ENCODE measurements around the gene AUTS2.
A peak's percentile ranks its signal among the peaks of the same experiment; 100 is the strongest.

Gene AUTS2

GRCh38 chr7:69659983-69660382 lies 61.7 kb downstream of the AUTS2 start:
- no peak for DNase-seq

GRCh38 chr7:69661342-69661741 lies 63.1 kb downstream of the AUTS2 start:
- DNase-seq = no peak

GRCh38 chr7:69663911-69664832 lies 65.9 kb downstream of the AUTS2 start:
- DNase-seq = peak; percentile 44

GRCh38 chr7:69665369-69665768 lies 67.1 kb downstream of the AUTS2 start:
- DNase-seq = no peak

- DNase-seq = no peak
Measured at GRCh38 chr7:69668339-69668870, 70.1 kb downstream of the AUTS2 start.

- no peak for DNase-seq
Measured at GRCh38 chr7:69670701-69671100, 72.4 kb downstream of the AUTS2 start.

GRCh38 chr7:69673074-69673473 lies 74.8 kb downstream of the AUTS2 start:
- no peak for DNase-seq

GRCh38 chr7:69674701-69675182 lies 76.5 kb downstream of the AUTS2 start:
- DNase-seq = no peak

GRCh38 chr7:69676247-69676646 lies 78.0 kb downstream of the AUTS2 start:
- DNase-seq = no peak

- DNase-seq = no peak
Measured at GRCh38 chr7:69677054-69677852, 79.0 kb downstream of the AUTS2 start.

- no peak for DNase-seq
Measured at GRCh38 chr7:69677881-69678493, 79.7 kb downstream of the AUTS2 start.

- no peak for DNase-seq
Measured at GRCh38 chr7:69678494-69679187, 80.4 kb downstream of the AUTS2 start.

GRCh38 chr7:69681181-69681580 lies 82.9 kb downstream of the AUTS2 start:
- no peak for DNase-seq

- DNase-seq = no peak
Measured at GRCh38 chr7:69682518-69682917, 84.2 kb downstream of the AUTS2 start.

GRCh38 chr7:69683002-69683401 lies 84.7 kb downstream of the AUTS2 start:
- DNase-seq = no peak

- DNase-seq = no peak
Measured at GRCh38 chr7:69684369-69685292, 86.4 kb downstream of the AUTS2 start.

GRCh38 chr7:69685293-69685631 lies 87.0 kb downstream of the AUTS2 start:
- no peak for DNase-seq

GRCh38 chr7:69686366-69686765 lies 88.1 kb downstream of the AUTS2 start:
- no peak for DNase-seq

GRCh38 chr7:69687739-69688433 lies 89.6 kb downstream of the AUTS2 start:
- no peak for DNase-seq

GRCh38 chr7:69690329-69690728 lies 92.1 kb downstream of the AUTS2 start:
- no peak for DNase-seq

- no peak for DNase-seq
Measured at GRCh38 chr7:69691327-69691726, 93.1 kb downstream of the AUTS2 start.
